ENCODE data around the gene OXCT2.

Gene OXCT2

GRCh38 chr1:39760074-39761008, 10.8 kb downstream of the OXCT2 start:
- Mint-ChIP-seq H3K9me3 (no peaks in the 10 kb centered on the region), H3K4me3 (no peak overlapping the region), H3K27me3 (no peaks in the 10 kb centered on the region), H3K27ac (no peak overlapping the region), H3K36me3 (ENCODE audit: low read depth) (peaks cover 36% of the 10 kb centered on the region), H3K4me1 (ENCODE audit: low read depth) (no peaks in the 10 kb centered on the region)

DNA sequence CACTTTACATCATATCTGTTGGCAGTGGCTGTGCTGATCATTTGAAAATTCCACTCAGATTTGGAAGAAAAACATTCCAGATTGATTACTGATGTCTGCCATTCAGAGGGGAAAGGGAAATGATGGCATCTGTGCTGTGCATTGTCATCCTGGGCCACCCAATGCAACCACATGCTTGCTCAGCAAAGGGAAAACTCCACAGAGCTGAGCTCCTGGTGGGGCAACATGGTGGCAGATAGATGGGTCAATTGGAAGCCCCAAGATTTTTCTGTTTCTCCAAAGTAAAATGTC, 11.8 kb downstream of the OXCT2 start:
- H3K36me3 Mint-ChIP-seq (ENCODE audit: low read depth) = peaks cover 42% of the 10 kb centered on the region
- no peaks in the 10 kb centered on the region for H3K27me3 Mint-ChIP-seq
- H3K4me1 Mint-ChIP-seq (ENCODE audit: low read depth) = no peaks in the 10 kb centered on the region
- H3K4me3 Mint-ChIP-seq = no peak overlapping the region
- H3K27ac Mint-ChIP-seq = no peak overlapping the region
- no peaks in the 10 kb centered on the region for H3K9me3 Mint-ChIP-seq

GRCh38 chr1:39758556-39759435, 12.4 kb downstream of the OXCT2 start:
- Mint-ChIP-seq H3K27ac (no peak overlapping the region), H3K4me3 (no peak overlapping the region), H3K27me3 (no peaks in the 10 kb centered on the region), H3K4me1 (ENCODE audit: low read depth) (no peaks in the 10 kb centered on the region), H3K36me3 (ENCODE audit: low read depth) (peaks cover 46% of the 10 kb centered on the region), H3K9me3 (no peaks in the 10 kb centered on the region)

DNA sequence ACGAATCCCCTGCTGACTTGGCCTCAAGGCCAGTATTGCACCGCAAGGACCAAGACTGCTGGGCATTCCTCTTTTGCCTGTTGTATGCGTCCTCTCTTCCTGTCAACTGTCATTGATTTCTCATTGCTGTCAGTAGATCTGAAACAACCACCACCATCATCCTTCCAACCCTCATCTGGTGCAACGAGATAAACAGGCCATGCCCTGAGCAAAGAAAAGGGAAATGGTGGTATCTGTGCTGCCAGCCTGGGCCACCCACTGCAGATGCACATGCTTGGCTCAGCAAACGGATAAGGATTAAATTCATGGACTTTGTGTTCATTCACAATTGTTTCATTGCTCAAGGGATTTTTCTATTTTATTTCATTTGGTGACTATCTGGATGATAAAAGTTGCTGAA, 13.6 kb downstream of the OXCT2 start:
- H3K36me3 Mint-ChIP-seq (ENCODE audit: low read depth) = peaks cover 55% of the 10 kb centered on the region
- no peaks in the 10 kb centered on the region for H3K9me3 Mint-ChIP-seq
- H3K27me3 Mint-ChIP-seq = no peaks in the 10 kb centered on the region
- H3K4me1 Mint-ChIP-seq (ENCODE audit: low read depth) = no peaks in the 10 kb centered on the region
- H3K4me3 Mint-ChIP-seq = no peak overlapping the region
- no peak overlapping the region for H3K27ac Mint-ChIP-seq

GRCh38 chr1:39755965-39756659, 15.0 kb downstream of the OXCT2 start:
- Mint-ChIP-seq H3K27ac (peak overlapping the region; percentile 65), H3K4me3 (no peak overlapping the region), H3K4me1 (ENCODE audit: low read depth) (no peaks in the 10 kb centered on the region), H3K36me3 (ENCODE audit: low read depth) (peaks cover 67% of the 10 kb centered on the region), H3K27me3 (no peaks in the 10 kb centered on the region), H3K9me3 (no peaks in the 10 kb centered on the region)

DNA sequence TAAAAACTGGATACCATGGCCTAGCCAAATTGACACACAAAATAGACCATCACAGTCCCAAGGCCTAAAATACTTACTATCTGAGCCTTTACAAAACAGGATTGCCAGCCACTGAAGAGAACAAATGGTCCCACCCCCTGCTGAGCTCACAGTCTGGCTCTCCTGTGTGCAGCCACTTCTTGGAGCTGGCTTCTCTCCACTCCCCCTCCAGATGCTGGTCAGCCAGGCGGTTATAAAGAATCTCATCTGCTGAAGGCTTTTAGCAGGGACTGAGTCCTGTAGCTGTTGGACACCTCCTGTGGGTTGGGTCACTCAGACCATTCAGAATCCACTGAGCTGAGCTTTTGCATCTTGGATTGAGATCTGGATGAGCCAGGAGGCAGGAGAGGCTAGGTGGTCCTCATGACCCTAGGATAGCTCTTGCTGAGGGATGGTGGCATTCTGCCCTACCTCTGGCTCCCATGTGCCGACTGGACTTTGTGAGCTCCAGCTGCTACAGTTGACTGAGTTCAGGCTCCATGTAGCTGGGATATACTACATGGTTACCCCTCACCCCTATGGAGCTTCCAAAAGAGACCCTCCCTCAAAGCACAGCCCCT, 16.1 kb downstream of the OXCT2 start:
- no peak overlapping the region for H3K4me3 Mint-ChIP-seq
- peaks cover 77% of the 10 kb centered on the region for H3K36me3 Mint-ChIP-seq (ENCODE audit: low read depth)
- no peak overlapping the region for H3K27ac Mint-ChIP-seq
- no peaks in the 10 kb centered on the region for H3K27me3 Mint-ChIP-seq
- H3K9me3 Mint-ChIP-seq = no peaks in the 10 kb centered on the region
- no peaks in the 10 kb centered on the region for H3K4me1 Mint-ChIP-seq (ENCODE audit: low read depth)

- no peaks in the 10 kb centered on the region for H3K9me3 Mint-ChIP-seq
- no peak overlapping the region for H3K27ac Mint-ChIP-seq
- no peaks in the 10 kb centered on the region for H3K4me1 Mint-ChIP-seq (ENCODE audit: low read depth)
- peaks cover 77% of the 10 kb centered on the region for H3K36me3 Mint-ChIP-seq (ENCODE audit: low read depth)
- no peak overlapping the region for H3K4me3 Mint-ChIP-seq
- no peaks in the 10 kb centered on the region for H3K27me3 Mint-ChIP-seq
Measured at GRCh38 chr1:39754026-39754570, 17.1 kb downstream of the OXCT2 start.

DNA sequence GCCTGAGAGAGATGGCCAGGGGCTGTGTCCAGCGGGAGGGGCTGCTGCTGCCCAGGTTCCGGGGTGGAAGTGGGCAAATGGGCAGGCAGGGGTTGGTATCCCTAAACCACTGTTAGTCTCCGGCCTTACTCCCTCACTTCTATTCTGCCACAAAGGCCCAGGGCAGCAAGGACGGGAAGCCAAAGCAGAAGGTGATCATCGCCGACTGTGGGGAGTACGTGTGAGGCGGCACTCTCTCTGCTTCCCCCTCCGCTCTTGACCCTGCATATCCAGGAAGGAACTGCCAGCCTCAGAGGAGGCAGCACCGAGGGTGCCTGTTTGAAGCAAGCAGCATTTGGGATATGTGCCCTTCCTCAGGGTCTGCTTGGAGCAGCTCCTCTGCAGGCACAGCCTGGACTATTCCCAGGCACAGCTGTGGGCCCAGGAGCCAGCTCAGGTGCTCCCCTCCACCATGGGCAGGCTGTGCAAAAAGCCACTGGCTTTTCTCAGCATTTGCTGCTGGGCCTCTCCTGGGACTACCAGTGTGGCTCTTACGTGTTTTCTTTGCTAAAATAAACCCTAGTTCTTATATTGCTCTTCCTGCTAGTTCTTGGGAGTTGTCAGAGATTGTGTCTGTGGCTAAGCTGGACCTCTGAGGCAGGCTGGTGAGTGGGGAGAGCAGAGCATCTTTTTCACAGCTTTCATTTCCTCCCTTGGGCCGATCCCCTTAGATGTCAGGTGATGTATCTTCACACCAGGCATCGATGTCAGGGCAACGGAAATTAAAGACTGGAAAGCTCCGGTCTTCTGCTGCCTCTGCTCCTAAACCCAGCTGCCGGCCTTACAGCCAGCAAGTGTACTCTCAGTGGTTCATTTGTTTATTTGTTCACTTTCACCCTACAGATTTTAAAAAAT, 17.8 kb downstream of the OXCT2 start:
- Mint-ChIP-seq H3K36me3 (ENCODE audit: low read depth) (peaks cover 75% of the 10 kb centered on the region), H3K27me3 (no peaks in the 10 kb centered on the region), H3K4me1 (ENCODE audit: low read depth) (no peaks in the 10 kb centered on the region), H3K27ac (no peak overlapping the region), H3K4me3 (no peak overlapping the region), H3K9me3 (no peaks in the 10 kb centered on the region)

DNA sequence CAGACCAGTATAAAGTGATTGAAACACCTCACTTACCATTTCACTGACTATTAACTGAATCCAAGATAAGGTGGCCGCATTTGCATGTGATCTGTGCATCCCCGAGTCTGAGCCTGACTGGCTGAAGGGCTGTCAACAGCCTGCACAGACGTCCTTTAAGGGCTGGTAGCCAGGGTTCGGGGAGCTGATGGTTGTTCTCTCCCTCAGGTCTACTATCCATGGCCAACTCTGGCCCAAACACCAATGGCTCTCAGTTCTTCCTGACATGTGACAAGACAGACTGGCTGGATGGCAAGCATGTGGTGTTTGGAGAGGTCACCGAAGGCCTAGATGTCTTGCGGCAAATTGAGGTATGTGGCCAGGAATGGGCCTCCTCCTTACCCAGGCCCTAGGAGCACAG, 18.4 kb downstream of the OXCT2 start:
- Mint-ChIP-seq H3K27ac (no peak overlapping the region), H3K9me3 (no peaks in the 10 kb centered on the region), H3K4me1 (ENCODE audit: low read depth) (peaks cover 2% of the 10 kb centered on the region), H3K4me3 (no peak overlapping the region), H3K36me3 (ENCODE audit: low read depth) (peaks cover 76% of the 10 kb centered on the region), H3K27me3 (no peaks in the 10 kb centered on the region)

DNA sequence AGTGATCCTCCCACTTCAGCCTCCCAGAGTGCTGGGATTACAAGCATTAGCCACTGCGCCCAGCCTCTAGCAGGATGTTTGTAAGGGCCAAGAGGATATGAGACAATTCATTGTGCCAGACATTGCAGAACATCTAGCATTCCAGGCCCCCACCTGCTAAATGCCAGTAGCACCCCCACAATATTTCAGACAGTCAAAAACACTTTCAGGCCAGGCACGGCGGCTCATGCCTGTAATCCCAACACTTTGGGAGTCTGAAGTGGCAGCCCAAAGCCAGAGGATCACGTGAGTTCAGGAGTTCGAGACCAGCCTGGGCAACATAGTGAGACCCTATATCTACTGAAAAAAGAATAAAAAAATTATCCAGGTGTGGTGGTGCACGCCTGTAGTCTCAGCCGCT, 19.6 kb downstream of the OXCT2 start:
- H3K36me3 Mint-ChIP-seq (ENCODE audit: low read depth) = peaks cover 76% of the 10 kb centered on the region
- H3K9me3 Mint-ChIP-seq = no peaks in the 10 kb centered on the region
- no peaks in the 10 kb centered on the region for H3K27me3 Mint-ChIP-seq
- H3K4me1 Mint-ChIP-seq (ENCODE audit: low read depth) = peaks cover 13% of the 10 kb centered on the region
- no peak overlapping the region for H3K4me3 Mint-ChIP-seq
- H3K27ac Mint-ChIP-seq = no peak overlapping the region

DNA sequence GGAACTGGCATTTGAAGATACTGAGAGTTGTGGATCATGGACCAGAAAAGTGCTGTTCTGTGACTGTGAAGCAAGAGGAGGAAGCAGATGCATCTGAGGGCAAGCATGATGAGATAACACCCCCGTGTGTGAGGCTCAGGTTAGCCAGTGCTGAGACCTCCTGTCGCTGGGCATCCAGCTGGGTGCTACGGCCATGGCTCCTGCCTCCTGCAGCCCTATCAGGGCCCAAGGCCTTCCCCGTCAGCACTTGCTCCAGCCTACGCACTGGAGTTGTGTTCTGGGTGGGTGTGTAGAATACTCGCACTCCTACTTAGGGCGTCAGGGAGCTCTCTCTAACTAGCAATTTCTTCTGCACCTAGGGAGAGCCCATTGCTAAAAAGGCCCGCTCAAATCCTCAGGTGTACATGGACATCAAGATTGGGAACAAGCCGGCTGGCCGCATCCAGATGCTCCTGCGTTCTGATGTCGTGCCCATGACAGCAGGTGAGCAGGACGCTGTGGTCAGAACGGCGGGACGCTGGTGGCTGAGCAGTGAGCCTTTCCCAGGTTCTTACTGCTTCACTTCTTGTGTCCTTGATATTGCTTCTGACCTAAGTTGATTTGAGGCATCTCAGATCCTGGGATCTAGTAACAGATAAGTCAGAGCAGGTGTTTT, 26.0 kb downstream of the OXCT2 start:
- Mint-ChIP-seq H3K27ac (no peak overlapping the region), H3K4me3 (no peak overlapping the region), H3K36me3 (ENCODE audit: low read depth) (peaks cover 83% of the 10 kb centered on the region)

DNA sequence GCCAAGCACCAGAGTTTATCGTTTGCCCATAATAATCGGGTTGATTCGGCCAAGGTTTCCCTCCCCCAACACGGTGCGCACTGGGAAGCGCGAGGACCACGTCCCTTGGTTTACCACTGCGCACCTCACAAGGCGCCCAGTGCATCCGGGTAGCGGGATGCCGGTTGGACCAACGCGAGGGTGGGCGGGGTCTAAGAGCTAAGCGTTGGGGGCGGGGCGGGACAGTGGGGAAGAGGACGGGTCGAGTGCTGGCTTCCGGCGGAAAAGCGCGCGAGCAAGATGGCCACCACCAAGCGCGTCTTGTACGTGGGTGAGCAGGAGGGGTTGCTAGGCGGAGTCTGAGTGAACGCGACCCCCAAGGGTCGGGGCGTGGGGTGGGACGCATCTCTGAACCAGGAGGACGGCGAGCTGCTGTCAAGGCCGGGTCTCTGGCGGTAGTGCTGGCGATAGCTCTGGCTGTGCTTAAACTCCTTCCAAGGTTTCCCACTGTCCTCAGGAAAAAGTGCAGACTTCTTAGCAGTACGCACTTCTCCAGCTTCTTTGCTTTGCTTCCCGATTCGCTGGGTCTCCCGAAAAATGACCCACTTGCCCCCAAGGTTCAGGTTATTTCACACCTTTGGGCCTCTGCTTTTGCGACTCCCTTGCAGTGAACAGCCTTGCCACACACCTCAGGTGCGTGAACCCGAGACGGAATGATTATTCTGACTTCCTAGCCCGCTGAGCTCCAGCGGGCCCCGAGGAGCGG, 32.4 kb downstream of the OXCT2 start, which contains the start of gene PPIE:
PPIE (plus strand) TSS at position 261 of the 745 bp plus-strand sequence; CDS start at position 280, 19 bp downstream.
- Mint-ChIP-seq H3K4me3 (peak within 1 kb of the TSS; percentile 96), H3K4me1 (ENCODE audit: low read depth) (peaks cover 54% of the 10 kb centered on the region), H3K9me3 (peaks cover 6% of the 10 kb centered on the region), H3K27ac (peak within 1 kb of the TSS; percentile 94), H3K27me3 (peaks cover 15% of the 10 kb centered on the region), H3K36me3 (ENCODE audit: low read depth) (peaks cover 40% of the 10 kb centered on the region)

More for the DNA sequence above, 26.0 kb downstream of the OXCT2 start:
- peaks cover 24% of the 10 kb centered on the region for H3K4me1 Mint-ChIP-seq (ENCODE audit: low read depth)
- H3K27me3 Mint-ChIP-seq = no peaks in the 10 kb centered on the region
- no peaks in the 10 kb centered on the region for H3K9me3 Mint-ChIP-seq
